Measurements from ENCODE around the gene MAPK10.
"Not testable (repeated sequence)": the region's sequence is repeated elsewhere in the genome, so short reads cannot be mapped to it uniquely, and the experiment has no call there.

MAPK10 gene

DNA sequence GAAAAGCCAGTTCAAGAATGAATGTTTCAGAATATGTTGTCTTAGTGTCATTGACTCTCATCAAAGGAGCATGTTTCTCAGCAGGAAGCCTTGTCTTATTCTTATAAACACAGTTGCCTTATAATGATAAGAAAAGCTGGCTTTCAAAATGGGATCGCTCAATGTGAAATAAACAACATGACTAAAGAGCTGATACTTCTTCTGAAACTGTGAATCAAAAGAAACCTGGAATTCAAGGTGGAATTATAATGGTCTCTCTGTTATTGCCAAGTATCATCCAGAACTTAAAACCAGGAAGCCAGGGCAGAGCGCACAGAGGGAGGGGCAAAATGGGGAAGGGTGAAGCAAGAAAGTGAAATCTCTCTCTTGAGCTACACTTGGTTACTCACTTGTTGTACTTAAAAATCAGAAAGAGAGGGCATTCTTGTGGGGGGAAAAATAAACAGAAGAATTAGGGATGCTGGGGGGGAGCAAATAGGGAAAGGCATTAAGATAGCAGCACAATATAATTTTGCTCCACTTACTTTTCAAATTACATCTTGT is 270.0 kb downstream of the MAPK10 start:
- DNase-seq (ENCODE audit: low read depth, low spot score): no peak
- in situ Hi-C loops (cut with HindIII; ENCODE audit: low sequenced_read_pairs): no loop called here
- no peak overlapping the region for H3K4me3 ChIP-seq (ENCODE audit: low read depth, low read length)
- TF ChIP-seq, protein P1, sequence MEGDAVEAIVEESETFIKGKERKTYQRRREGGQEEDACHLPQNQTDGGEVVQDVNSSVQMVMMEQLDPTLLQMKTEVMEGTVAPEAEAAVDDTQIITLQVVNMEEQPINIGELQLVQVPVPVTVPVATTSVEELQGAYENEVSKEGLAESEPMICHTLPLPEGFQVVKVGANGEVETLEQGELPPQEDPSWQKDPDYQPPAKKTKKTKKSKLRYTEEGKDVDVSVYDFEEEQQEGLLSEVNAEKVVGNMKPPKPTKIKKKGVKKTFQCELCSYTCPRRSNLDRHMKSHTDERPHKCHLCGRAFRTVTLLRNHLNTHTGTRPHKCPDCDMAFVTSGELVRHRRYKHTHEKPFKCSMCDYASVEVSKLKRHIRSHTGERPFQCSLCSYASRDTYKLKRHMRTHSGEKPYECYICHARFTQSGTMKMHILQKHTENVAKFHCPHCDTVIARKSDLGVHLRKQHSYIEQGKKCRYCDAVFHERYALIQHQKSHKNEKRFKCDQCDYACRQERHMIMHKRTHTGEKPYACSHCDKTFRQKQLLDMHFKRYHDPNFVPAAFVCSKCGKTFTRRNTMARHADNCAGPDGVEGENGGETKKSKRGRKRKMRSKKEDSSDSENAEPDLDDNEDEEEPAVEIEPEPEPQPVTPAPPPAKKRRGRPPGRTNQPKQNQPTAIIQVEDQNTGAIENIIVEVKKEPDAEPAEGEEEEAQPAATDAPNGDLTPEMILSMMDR (IDR thresholded peaks at IDR 0.05; ENCODE audit: low read depth, low read length): no peak

DNA sequence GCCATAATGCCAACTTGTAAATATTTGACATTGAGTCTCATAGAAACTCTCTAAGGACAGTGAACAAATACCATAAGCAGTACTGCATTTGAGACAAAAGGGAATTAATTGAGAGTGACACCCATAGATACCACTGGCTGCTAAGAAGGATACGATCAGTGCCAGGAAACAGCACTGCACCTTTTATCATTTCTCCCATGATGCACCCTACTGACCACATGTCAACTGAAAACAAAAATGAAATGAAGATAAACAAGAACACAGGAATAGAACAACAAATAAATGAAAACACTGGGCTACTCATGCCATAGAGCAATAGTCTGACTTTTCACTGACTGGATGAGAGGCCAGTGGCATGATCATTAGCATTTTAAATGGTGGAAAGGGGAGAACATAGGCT is 270.8 kb downstream of the MAPK10 start:
- in situ Hi-C loops (cut with HindIII; ENCODE audit: low sequenced_read_pairs): no loop called here
- H3K4me3 ChIP-seq (ENCODE audit: low read depth, low read length): no peak overlapping the region
- TF ChIP-seq, protein P1 (IDR thresholded peaks at IDR 0.05; ENCODE audit: low read depth, low read length): no peak
- DNase-seq (ENCODE audit: low read depth, low spot score): no peak

DNA sequence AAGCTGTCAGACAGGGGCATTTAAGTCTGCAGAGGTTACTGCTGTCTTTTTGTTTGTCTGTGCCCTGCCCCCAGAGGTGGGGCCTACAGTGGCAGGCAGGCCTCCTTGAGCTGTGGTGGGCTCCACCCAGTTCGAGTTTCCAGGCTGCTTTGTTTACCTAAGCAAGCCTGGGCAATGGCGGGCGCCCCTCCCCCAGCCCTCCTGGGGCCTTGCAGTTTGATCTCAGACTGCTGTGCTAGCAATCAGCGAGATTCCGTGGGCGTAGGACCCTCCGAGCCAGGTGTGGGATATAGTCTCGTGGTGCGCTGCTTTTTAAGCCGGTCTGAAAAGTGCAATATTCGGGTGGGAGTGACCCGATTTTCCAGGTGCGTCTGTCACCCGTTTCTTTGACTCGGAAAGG is 284.1 kb downstream of the MAPK10 start:
- H3K4me3 ChIP-seq (ENCODE audit: low read depth, low read length); in situ Hi-C loops (cut with HindIII; ENCODE audit: low sequenced_read_pairs); DNase-seq (ENCODE audit: low read depth, low spot score): not testable (repeated sequence)

DNA sequence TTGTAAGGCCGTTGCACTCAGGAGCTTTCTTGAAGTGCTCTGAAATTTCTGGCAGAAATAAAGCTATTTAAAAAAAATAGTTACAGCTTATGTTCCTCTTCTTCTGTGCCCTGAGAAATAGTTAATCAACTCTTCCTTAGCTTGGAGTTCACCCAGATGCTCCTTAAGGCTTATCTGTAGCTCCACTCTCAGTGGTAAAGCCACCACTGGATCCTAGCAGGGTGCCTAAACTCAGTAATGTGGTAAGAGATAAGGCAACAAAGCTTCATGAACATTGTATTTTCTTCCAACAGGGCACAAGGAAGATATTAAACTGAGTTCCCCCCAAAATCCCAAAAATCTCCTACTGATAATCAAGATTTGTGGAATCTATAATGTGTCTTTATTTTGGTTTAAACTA is 299.5 kb downstream of the MAPK10 start:
- in situ Hi-C loops (cut with HindIII; ENCODE audit: low sequenced_read_pairs): no loop called here
- TF ChIP-seq, protein P1 (IDR thresholded peaks at IDR 0.05; ENCODE audit: low read depth, low read length): no peak
- no peak for DNase-seq (ENCODE audit: low read depth, low spot score)

DNA sequence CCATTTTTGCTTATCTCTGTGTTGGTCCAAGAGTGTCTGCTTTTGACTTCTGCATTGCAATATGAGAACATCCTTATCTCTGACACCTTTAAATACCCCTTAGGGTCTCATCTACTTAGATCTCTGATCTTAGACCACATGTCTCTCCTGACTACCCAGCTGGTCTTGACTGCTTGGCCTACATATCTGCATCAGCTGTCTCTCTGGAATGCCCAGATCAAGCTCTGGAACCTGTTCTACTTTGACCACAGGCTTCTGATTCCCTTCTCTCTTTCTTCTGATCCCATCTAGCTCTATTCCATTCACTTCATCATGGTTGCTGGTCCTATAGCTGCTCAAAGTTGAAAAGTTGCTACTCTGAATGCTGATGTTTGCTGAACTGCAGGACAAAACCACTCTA is 301.2 kb downstream of the MAPK10 start:
- H3K4me3 ChIP-seq (ENCODE audit: low read depth, low read length): no peak overlapping the region
- in situ Hi-C loops (cut with HindIII; ENCODE audit: low sequenced_read_pairs): no loop called here
- TF ChIP-seq, protein P1 (IDR thresholded peaks at IDR 0.05; ENCODE audit: low read depth, low read length): no peak
- no peak for DNase-seq (ENCODE audit: low read depth, low spot score)

More for the DNA sequence above, 299.5 kb downstream of the MAPK10 start:
- no peak overlapping the region for H3K4me3 ChIP-seq (ENCODE audit: low read depth, low read length)

DNA sequence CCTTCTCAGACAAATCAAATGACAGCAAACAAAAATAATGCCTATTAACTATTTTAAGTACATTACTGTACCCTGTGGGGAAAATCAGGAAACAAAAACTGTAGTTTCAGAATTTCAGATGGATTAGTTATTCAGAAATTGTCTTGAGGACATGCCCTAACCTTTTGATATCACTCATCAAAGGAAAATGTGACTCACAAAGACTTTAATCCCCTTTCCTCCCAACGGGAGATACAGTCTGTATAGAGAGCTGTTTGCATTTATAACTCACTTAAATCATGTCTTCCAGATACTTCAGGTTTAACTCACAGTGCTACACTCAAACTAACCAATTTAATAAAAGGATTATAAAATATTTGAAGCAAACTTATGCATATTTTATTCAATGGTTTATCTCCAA is 304.0 kb downstream of the MAPK10 start:
- TF ChIP-seq, protein P1 (IDR thresholded peaks at IDR 0.05; ENCODE audit: low read depth, low read length): no peak
- peak; percentile 24 for DNase-seq (ENCODE audit: low read depth, low spot score)
- in situ Hi-C loops (cut with HindIII; ENCODE audit: low sequenced_read_pairs): no loop called here
- no peak overlapping the region for H3K4me3 ChIP-seq (ENCODE audit: low read depth, low read length)

DNA sequence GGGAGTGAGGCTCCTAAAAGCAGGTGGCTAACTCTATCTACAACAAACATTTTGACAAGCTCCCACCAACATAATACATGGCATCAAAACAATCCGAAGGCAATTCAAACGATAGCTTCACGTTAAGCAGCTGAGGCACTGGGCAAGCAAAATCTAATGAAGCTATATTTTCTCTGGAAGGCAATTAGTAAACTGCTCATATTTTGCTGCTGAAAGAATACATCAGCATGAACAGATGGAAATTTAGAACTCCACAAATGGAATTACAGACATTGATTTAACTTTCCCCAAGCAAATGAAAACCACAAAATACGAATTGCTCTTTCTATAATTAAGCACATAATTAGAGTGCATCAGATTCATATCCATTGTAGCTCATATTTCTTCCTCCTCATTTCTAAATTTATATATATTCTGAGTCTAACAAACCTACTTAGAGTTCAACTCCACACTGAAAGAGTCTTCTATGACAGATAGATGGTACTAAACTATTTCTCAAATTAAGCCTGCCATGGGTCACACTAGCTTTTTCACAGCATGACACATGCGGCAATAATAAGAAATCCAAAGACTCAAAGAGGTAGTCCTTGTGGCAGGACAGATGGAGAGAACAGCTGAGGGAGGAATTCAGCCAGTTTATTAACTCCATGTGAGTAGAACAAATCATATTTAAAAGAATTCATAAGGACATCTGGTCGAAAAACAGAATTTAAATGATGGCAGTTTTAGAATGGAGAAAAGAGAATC is 305.4 kb downstream of the MAPK10 start:
- no peak overlapping the region for H3K4me3 ChIP-seq (ENCODE audit: low read depth, low read length)
- in situ Hi-C loops (cut with HindIII; ENCODE audit: low sequenced_read_pairs): no loop called here
- DNase-seq (ENCODE audit: low read depth, low spot score): no peak
- TF ChIP-seq, protein P1 (IDR thresholded peaks at IDR 0.05; ENCODE audit: low read depth, low read length): no peak

Measured in astrocyte of the spinal cord (primary cell).